NCI-H526 (cell line): Measurements from ENCODE around the gene ITGAD.

Experiments used
- DNase-seq, 2 experiments: peaks; one replicate each; lab custom pipeline; 2025; lab: John Stamatoyannopoulos, UW

ITGAD gene

GRCh38 chr16:31475946-31476302, 82.8 kb downstream of the ITGAD start:
- no peak for DNase-seq
